Measurements from ENCODE around the gene TPCN1.

Gene TPCN1

GRCh38 chr12:113332688-113333417 is 111.6 kb downstream of the TPCN1 start:
- in situ Hi-C loops (cut with HindIII; ENCODE audit: low sequenced_read_pairs) = loop anchor here (5.0 kb wide), 2 partner anchors 41 to 74 kb away; no protein-coding TSS in a partner anchor

- in situ Hi-C loops (cut with HindIII; ENCODE audit: low sequenced_read_pairs) = loop anchor here (5.0 kb wide), 2 partner anchors 41 to 74 kb away; no protein-coding TSS in a partner anchor
Measured at GRCh38 chr12:113333418-113333750, 112.1 kb downstream of the TPCN1 start.

- in situ Hi-C loops (cut with HindIII; ENCODE audit: low sequenced_read_pairs) = loop anchor here (5.0 kb wide), 2 partner anchors 42 to 73 kb away; no protein-coding TSS in a partner anchor
Measured at GRCh38 chr12:113333877-113334785, 112.9 kb downstream of the TPCN1 start.

DNA sequence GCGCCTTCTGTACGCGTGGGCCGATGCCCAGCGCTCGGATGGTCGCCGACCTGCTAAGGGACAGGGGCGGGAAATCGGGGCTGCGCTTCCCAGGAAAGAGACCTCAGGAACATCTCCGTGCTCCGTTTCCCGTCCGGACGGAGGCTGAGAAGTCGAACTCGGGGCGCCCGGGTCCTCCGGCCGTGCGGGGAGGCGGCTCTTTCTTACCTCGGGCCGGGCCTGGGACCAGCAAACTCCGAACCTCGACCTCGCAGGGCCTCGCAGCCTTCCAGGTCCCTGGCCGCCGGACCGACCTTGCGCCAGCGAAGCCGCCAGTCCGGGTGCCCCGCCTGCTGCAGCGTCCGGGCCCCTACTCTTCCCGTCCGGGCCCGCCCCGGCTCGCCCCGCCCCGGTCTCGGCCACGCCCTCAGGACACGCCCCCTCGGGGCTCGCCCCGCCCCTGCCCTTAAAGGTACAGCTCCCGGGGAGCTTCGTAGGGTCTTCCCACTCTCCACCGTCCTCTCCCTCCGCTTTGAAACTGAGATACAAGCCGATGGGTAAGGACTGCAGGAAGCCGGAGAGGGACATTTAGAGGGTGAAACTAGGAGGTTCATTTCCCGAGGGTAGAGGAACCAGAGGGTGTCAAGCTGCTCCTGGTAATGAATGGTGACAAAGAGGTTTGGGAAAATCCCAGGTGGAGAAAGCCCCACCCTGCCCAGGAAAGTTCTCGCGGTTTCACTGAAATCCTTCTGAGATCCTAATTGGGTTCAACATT is 113.7 kb downstream of the TPCN1 start, which contains the start of gene SLC8B1:
Gene SLC8B1, minus strand, starts transcription at position 324 of the 754 bp plus-strand sequence. CDS start 2,231 bp downstream, outside the sequence.
- in situ Hi-C loops (cut with HindIII; ENCODE audit: low sequenced_read_pairs) = loop anchor here (5.0 kb wide), 2 partner anchors 43 to 72 kb away; no protein-coding TSS in a partner anchor

GRCh38 chr12:113339540-113339939 is 118.3 kb downstream of the TPCN1 start:
- in situ Hi-C loops (cut with HindIII; ENCODE audit: low sequenced_read_pairs) = no loop called here

DNA sequence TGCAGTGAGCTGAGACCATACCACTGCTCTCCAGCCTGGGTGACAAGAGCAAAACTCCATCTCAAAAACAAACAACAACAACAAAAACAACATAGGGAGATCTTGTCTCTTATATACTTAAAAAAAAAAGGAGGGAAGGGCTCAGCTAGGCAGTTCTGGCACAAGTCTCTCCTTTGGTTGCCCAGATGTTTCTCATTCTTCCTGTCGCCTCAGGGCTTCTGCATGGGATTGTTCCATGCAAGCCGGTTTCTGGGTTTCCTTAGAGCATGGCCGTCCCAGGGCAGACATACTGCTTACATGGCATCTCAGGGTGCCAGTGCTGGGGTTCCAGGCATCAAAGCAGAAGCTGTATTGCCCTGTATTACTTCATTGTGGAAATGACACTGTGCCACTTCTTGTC is 118.8 kb downstream of the TPCN1 start:
- in situ Hi-C loops (cut with HindIII; ENCODE audit: low sequenced_read_pairs) = no loop called here

GRCh38 chr12:113341535-113341934 is 120.3 kb downstream of the TPCN1 start:
- in situ Hi-C loops (cut with HindIII; ENCODE audit: low sequenced_read_pairs) = no loop called here

GRCh38 chr12:113345318-113345717 is 124.1 kb downstream of the TPCN1 start:
- in situ Hi-C loops (cut with HindIII; ENCODE audit: low sequenced_read_pairs) = no loop called here

- in situ Hi-C loops (cut with HindIII; ENCODE audit: low sequenced_read_pairs) = no loop called here
Measured at GRCh38 chr12:113346353-113346752, 125.1 kb downstream of the TPCN1 start.

DNA sequence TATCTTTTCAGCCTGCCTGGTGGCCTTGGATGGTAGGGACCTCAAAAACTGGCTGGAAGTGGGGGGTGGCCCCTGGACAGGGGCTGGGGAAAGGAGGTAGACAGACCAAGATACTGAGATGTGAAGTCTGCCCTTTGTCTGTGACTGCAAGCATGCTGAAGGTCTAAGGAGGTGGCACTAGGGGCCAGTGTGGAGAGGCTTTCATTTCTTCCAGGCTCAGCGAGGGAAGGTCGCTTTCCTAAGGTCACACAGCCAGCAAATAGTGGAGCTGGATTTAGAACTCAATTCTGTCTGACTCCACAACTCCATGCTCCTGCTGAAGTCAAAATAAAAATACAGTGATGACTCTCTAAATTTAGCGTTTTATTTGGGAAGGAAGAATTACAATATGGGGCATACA is 125.8 kb downstream of the TPCN1 start:
- in situ Hi-C loops (cut with HindIII; ENCODE audit: low sequenced_read_pairs) = no loop called here

DNA sequence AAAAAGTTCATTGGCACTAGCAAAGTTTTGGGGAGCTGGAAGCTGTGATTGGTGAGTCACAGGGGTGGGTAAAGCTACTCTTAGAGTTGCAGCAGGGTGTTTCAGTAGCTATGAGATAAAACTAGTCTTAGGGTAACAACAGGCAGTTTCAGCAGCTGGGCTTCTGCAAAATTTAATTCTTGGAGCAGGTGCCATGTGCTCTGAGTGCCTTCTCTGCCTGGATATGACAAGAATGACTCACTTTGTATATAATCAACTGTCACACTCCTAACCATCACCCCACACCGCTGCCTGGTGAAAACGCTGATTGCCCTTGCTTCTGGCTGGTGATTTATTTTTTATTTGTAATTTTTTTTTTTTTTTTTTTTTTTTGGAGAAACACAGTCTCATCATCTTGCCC is 126.6 kb downstream of the TPCN1 start:
- in situ Hi-C loops (cut with HindIII; ENCODE audit: low sequenced_read_pairs) = no loop called here

Data from endothelial cell of hepatic sinusoid (primary cell).